ES-I3 (cell line): ENCODE data around the gene MTUS2.

Experiments used
- H3K36me3 ChIP-seq: 2 replicates; pipeline ENCODE4 v1.6.1; 2013; ENCODE audit warnings: mild to moderate bottlenecking, low read length, control low read depth, moderate library complexity; ENCODE audit not compliant: insufficient read depth
- H3K4me1 ChIP-seq: 2 replicates; pipeline ENCODE4 v1.6.1; 2013; ENCODE audit warnings: mild to moderate bottlenecking, control low read depth, low read length; ENCODE audit not compliant: insufficient read depth
- H3K9ac ChIP-seq: 2 replicates; pipeline ENCODE4 v1.6.1; 2013; ENCODE audit warnings: low read depth, mild to moderate bottlenecking, low read length, moderate library complexity
- H3K9me3 ChIP-seq: 2 replicates; pipeline ENCODE4 v1.6.1; 2013; ENCODE audit warnings: mild to moderate bottlenecking, low read length, moderate library complexity; ENCODE audit not compliant: control insufficient read depth, insufficient read depth

MTUS2 gene

GRCh38 chr13:29536853-29537252 lies 716.7 kb downstream of the MTUS2 start:
- H3K36me3 ChIP-seq, result peaks cover 18% of the 10 kb centered on the region
- H3K4me1 ChIP-seq, result peaks cover 19% of the 10 kb centered on the region
- H3K9me3 ChIP-seq, result no peaks in the 10 kb centered on the region
- H3K9ac ChIP-seq, result no peak overlapping the region

DNA sequence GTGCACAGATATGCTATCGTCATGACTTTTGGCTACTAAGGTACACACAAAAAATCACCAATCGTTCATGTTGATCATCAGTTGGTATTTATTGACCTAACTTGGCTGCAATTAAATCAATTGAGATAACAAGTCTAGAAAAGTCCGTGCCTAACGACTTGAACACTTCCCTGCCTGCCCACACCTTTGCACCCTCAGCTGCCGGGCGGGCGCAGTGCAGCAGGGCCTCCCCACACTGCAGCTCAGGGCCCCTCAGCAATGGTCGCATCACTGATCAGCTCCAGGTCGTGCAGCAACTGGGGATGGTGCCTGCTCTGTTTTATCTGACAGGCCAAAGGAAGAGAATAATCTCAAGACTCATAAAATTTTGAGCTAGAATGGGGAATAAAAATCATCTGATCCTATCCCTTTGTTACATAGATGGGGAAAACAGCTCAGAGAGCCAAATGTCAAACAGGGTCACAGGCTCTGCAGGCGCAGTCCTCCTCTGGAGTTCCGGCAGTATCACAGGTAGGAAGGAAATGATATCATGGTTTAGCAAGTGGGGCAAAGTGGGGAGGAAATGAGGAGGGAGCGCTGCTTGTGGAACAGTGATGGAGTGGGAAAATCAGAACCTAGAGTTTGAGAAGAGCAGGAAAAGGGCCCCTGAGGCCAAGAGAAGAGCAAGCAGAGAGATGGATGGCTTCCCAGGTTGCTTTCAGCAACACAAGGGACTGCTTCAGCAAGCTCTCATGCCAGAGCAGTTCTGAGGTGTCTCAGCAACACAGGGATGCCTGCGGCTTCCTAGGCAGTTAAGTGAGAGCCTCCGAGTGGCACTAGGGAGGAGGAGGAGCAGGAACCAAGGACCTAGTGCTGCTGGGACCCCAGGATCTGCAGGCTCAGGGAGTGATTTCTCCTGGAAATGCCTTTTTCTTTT lies 717.9 kb downstream of the MTUS2 start:
- Histone ChIP-seq H3K36me3 (peaks cover 13% of the 10 kb centered on the region), H3K4me1 (peaks cover 19% of the 10 kb centered on the region), H3K9ac (no peak overlapping the region), H3K9me3 (no peaks in the 10 kb centered on the region)

DNA sequence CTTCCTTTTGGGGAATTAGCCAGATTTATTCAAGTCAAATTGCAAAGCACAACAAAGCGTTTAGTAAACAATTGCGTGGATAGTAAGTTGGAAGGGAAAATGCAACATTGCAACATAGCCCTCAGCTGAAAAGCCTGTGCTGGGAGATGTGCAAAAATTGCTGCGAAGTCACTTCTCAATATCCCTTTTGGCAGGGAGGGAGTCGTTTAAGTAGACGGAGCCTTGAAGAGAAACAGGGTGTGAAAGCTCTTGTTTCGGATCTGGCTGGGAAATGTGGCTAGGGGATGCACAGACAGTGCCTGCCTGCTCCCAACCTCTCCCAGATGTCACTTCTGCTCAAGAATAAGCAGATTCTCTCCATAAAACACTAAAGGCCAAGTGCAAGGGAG lies 718.5 kb downstream of the MTUS2 start:
- Histone ChIP-seq H3K4me1 (peaks cover 22% of the 10 kb centered on the region), H3K36me3 (peaks cover 13% of the 10 kb centered on the region), H3K9ac (no peak overlapping the region), H3K9me3 (no peaks in the 10 kb centered on the region)

GRCh38 chr13:29539856-29540255 lies 719.7 kb downstream of the MTUS2 start:
- Histone ChIP-seq H3K36me3 (peaks cover 9% of the 10 kb centered on the region), H3K9me3 (no peaks in the 10 kb centered on the region), H3K9ac (no peak overlapping the region), H3K4me1 (peaks cover 27% of the 10 kb centered on the region)

DNA sequence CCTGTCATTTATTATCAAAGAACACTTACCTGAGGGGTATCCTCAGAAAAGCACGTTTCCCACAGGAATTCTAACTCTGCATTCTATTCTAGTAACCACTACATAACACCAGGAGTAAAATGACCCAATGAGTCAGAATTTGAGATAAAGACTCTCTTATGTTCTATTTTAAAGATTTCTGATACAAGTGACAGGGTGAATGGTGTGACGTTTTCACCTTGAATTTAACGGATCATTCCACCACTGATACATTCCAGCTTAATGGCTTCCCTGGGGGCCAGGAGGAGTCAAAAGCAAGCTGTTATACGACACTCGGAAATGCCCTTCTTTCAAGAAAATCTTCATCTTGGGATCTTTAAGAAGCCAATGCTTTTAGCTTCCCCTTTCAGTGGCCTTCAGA lies 720.2 kb downstream of the MTUS2 start:
- peaks cover 27% of the 10 kb centered on the region for H3K4me1 ChIP-seq
- H3K36me3 ChIP-seq, result peaks cover 9% of the 10 kb centered on the region
- H3K9ac ChIP-seq, result no peak overlapping the region
- H3K9me3 ChIP-seq, result no peaks in the 10 kb centered on the region

GRCh38 chr13:29540799-29541198 lies 720.7 kb downstream of the MTUS2 start:
- Histone ChIP-seq H3K36me3 (peaks cover 9% of the 10 kb centered on the region), H3K9ac (no peak overlapping the region), H3K9me3 (no peaks in the 10 kb centered on the region), H3K4me1 (peaks cover 27% of the 10 kb centered on the region)

- H3K4me1 ChIP-seq, result peaks cover 27% of the 10 kb centered on the region
- peaks cover 9% of the 10 kb centered on the region for H3K36me3 ChIP-seq
- no peaks in the 10 kb centered on the region for H3K9me3 ChIP-seq
- no peak overlapping the region for H3K9ac ChIP-seq
Measured at GRCh38 chr13:29541400-29541799, 721.3 kb downstream of the MTUS2 start.

DNA sequence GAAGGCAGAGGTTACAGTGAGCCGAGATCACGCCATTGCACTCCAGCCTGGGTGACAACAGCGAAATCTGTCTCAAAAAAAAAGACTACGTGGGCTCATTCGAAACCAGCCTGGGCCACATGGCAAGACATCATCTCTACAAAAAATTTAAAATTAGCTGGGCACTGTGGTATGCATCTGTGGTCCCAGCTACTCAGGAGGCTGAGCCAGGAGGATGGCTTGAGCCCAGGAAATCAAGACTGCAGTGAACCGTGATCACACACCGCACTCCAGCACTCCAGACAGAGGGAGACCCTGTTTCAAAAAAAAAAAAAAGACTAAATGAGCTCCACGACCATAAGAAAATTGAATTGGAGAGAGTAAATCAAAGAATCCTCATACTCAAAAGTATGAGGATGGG lies 722.2 kb downstream of the MTUS2 start:
- Histone ChIP-seq H3K9me3 (no peaks in the 10 kb centered on the region), H3K9ac (no peak overlapping the region), H3K4me1 (peaks cover 36% of the 10 kb centered on the region), H3K36me3 (peaks cover 9% of the 10 kb centered on the region)

- Histone ChIP-seq H3K9ac (no peak overlapping the region), H3K9me3 (no peaks in the 10 kb centered on the region), H3K36me3 (peaks cover 9% of the 10 kb centered on the region), H3K4me1 (peaks cover 41% of the 10 kb centered on the region)
Measured at GRCh38 chr13:29543230-29544215, 723.4 kb downstream of the MTUS2 start.

- H3K36me3 ChIP-seq, result peaks cover 6% of the 10 kb centered on the region; the same call in 1 of the 2 replicates
- H3K9ac ChIP-seq, result no peak overlapping the region
Measured at GRCh38 chr13:29545988-29546387, 725.8 kb downstream of the MTUS2 start.

DNA sequence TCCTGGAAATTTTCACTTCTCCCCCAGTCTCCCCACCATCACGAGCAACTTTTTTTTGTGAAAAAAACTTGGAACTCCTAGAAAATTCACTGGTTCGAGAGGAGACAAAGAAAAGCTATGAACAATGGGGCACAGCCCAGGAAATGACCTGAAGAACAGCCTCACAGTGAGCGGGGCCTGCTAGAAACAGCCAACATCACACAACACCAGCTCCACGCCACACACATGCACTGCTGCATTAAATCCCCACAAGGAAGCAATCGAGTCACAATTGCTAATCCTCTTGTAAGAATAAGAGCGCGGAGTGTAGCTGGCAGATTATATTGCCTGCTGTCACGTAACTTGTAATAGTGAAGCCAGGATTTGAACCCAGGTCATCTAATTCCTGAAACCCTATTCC lies 726.5 kb downstream of the MTUS2 start:
- no peaks in the 10 kb centered on the region for H3K9me3 ChIP-seq

More at GRCh38 chr13:29545988-29546387, 725.8 kb downstream of the MTUS2 start:
- Histone ChIP-seq H3K4me1 (peaks cover 29% of the 10 kb centered on the region), H3K9me3 (no peaks in the 10 kb centered on the region)

DNA sequence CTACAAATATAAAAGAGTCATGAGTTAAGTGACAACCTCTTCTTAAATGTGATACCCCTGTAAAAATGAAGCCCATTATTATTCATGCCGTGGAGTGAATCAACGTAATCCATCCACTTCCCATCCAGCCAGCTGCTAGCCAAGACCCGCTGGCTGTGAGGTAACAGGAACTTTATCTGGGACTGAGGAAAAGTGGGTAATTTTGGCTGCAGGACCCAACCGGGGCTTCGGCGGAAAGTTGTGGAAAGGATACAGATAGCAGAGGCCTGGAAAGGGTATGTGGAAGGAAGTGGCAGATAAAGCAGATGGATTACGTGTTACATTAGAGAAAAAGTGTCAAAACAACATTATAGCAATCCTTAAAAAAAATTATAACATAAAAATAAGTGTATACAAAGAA lies 727.0 kb downstream of the MTUS2 start:
- Histone ChIP-seq H3K36me3 (peaks cover 12% of the 10 kb centered on the region), H3K9me3 (no peaks in the 10 kb centered on the region), H3K4me1 (peaks cover 23% of the 10 kb centered on the region), H3K9ac (no peak overlapping the region)

More for the DNA sequence above, 726.5 kb downstream of the MTUS2 start:
- Histone ChIP-seq H3K4me1 (peaks cover 23% of the 10 kb centered on the region), H3K9ac (no peak overlapping the region), H3K36me3 (peaks cover 12% of the 10 kb centered on the region)

DNA sequence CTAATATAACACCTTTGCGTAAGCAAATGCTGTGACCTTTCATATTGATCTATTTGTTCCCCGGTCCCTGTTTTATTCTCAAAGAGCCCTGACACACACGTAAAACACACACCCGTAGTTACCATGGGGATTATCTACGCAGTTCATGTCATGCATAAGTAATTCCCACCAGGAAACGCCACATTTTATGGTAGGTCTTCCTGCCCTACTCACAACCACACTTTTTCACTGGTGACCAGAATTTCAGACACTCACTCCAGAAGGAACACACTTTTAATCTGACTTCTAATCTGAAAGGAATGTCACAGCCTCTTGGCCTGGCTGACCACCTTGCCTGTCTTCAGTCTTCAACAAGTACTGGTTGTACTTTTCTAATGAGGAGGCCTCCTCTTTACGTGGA lies 728.6 kb downstream of the MTUS2 start:
- peaks cover 25% of the 10 kb centered on the region for H3K36me3 ChIP-seq
- H3K9me3 ChIP-seq, result no peaks in the 10 kb centered on the region
- no peak overlapping the region for H3K9ac ChIP-seq
- peaks cover 19% of the 10 kb centered on the region for H3K4me1 ChIP-seq

- Histone ChIP-seq H3K9me3 (no peaks in the 10 kb centered on the region), H3K36me3 (peaks cover 25% of the 10 kb centered on the region), H3K9ac (no peak overlapping the region)
Measured at GRCh38 chr13:29550430-29550988, 730.4 kb downstream of the MTUS2 start.

More at GRCh38 chr13:29550430-29550988, 730.4 kb downstream of the MTUS2 start:
- H3K4me1 ChIP-seq, result peaks cover 14% of the 10 kb centered on the region; the same call in 1 of the 2 replicates
